Prostate gland (tissue), 2 donors: ENCODE results near the gene SPOP. TPM values are rescaled to one million over a fixed set of nuclear protein-coding genes. Genes with fewer than 3 reads are reported as not detected.

Source experiments
- DNase-seq: peaks from one replicate; pipeline ENCODE4 v3.0.0-alpha.2; 2019; ENCODE audit warnings: low spot score
- H3K27ac ChIP-seq, 2 donors: fragments of 200-600 bp; sonication (generic); 2 replicates each; pipeline ENCODE4 v1.5.1; 2017 to 2019
- H3K27me3 ChIP-seq: fragments of 200-600 bp; sonication (generic); replicated peaks from 2 replicates; pipeline ENCODE4 v1.5.1; 2019; ENCODE audit not compliant: insufficient read depth
- H3K36me3 ChIP-seq, 2 donors: fragments of 200-600 bp; sonication (generic); 1 replicate in 1 of 2; 2 replicates in 1 of 2; pipeline versions ENCODE4 v1.5.1 to v1.8.1; 2017 to 2019
- H3K4me1 ChIP-seq: fragments of 200-600 bp; sonication (generic); replicated peaks from 2 replicates; pipeline ENCODE4 v1.5.1; 2019
- H3K4me3 ChIP-seq, 2 donors: fragments of 200-600 bp; sonication (generic); 2 replicates each; pipeline ENCODE4 v1.5.1; 2017 to 2019
- H3K9me3 ChIP-seq: fragments of 200-600 bp; sonication (generic); 2 replicates; pipeline ENCODE4 v1.5.1; 2017
- POLR2A ChIP-seq: fragments of 450-650 bp; IDR thresholded peaks from one replicate; pipeline ENCODE4 v1.6.1; 2016; ENCODE audit warnings: antibody characterized with exemption, mild to moderate bottlenecking
- POLR2AphosphoS5 ChIP-seq: sonication (generic); formaldehyde crosslinking; IDR thresholded peaks from one replicate; pipeline ENCODE4 v1.6.1; 2017; ENCODE audit warnings: antibody characterized with exemption
- WGBS: methylation state at CpG from one replicate; pipeline ENCODE4 v1.1.5; 2018; 5-methylcytosine and 5-hydroxymethylcytosine counted together
- intact Hi-C: fragments of 100-400 bp; cut with DNase I; formaldehyde crosslinking; loops from one replicate; pipeline ENCODE4 v1.14.2; 2022
- total RNA-seq, 2 donors: library from RNA; depleted of rRNA; stranded (reverse); fragments of >200 nt; gene quantifications; one replicate each; pipeline ENCODE4 v1.1.0, GENCODE V29; 2016
- TF ChIP-seq, protein P1 (sequence below), 4 experiments: fragments of 200-600 bp in 2 of 4; fragments of 450-650 bp in 2 of 4; sonication (generic) in 2 of 4; IDR thresholded peaks; 1 replicate in 3 of 4; 2 replicates in 1 of 4; pipeline ENCODE4 v1.5.1; 2016 to 2019; ENCODE audit warnings: antibody characterized with exemption in 4 of 4, mild to moderate bottlenecking in 2 of 4, moderate library complexity in 2 of 4

SPOP gene
- total RNA-seq, 2 donors from 2014 or later, result 80.8 to 93.0 TPM

- Histone ChIP-seq H3K9me3 (no peaks in the 10 kb centered on the region), H3K36me3 (no peaks in the 10 kb centered on the region), H3K27ac (no peak overlapping the region), H3K4me1 (peaks cover 2% of the 10 kb centered on the region), H3K4me3 (no peak overlapping the region), H3K27me3 (no peaks in the 10 kb centered on the region)
- WGBS, result 50% methylated on average over 4 of the region's 4 CpGs
- TF ChIP-seq, protein P1, sequence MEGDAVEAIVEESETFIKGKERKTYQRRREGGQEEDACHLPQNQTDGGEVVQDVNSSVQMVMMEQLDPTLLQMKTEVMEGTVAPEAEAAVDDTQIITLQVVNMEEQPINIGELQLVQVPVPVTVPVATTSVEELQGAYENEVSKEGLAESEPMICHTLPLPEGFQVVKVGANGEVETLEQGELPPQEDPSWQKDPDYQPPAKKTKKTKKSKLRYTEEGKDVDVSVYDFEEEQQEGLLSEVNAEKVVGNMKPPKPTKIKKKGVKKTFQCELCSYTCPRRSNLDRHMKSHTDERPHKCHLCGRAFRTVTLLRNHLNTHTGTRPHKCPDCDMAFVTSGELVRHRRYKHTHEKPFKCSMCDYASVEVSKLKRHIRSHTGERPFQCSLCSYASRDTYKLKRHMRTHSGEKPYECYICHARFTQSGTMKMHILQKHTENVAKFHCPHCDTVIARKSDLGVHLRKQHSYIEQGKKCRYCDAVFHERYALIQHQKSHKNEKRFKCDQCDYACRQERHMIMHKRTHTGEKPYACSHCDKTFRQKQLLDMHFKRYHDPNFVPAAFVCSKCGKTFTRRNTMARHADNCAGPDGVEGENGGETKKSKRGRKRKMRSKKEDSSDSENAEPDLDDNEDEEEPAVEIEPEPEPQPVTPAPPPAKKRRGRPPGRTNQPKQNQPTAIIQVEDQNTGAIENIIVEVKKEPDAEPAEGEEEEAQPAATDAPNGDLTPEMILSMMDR (IDR thresholded peaks at IDR 0.05), result no peak
- TF ChIP-seq POLR2A, result no peak
- TF ChIP-seq POLR2AphosphoS5, result no peak
- intact Hi-C loops, result no loop called here
- DNase-seq, result no peak
Observed at GRCh38 chr17:49632201-49632600, 45.7 kb downstream of the SPOP start.

- intact Hi-C loops, result no loop called here
- TF ChIP-seq POLR2A (no peak), POLR2AphosphoS5 (no peak)
- TF ChIP-seq, protein P1 (IDR thresholded peaks at IDR 0.05), result no peak
- no peak for DNase-seq
- Histone ChIP-seq H3K9me3 (no peaks in the 10 kb centered on the region), H3K4me1 (peaks cover 2% of the 10 kb centered on the region), H3K27ac (no peak overlapping the region), H3K36me3 (no peaks in the 10 kb centered on the region), H3K4me3 (no peak overlapping the region), H3K27me3 (no peaks in the 10 kb centered on the region)
- WGBS, result 81% methylated on average over 1 of the region's 1 CpG
Observed at GRCh38 chr17:49631496-49631895, 46.4 kb downstream of the SPOP start.

- H3K27ac ChIP-seq, result no peak overlapping the region
- H3K9me3 ChIP-seq, result no peaks in the 10 kb centered on the region
- H3K36me3 ChIP-seq, result no peaks in the 10 kb centered on the region
- peaks cover 2% of the 10 kb centered on the region for H3K4me1 ChIP-seq
- H3K27me3 ChIP-seq, result no peaks in the 10 kb centered on the region
- DNase-seq, result no peak
- intact Hi-C loops, result no loop called here
- H3K4me3 ChIP-seq, result no peak overlapping the region
- WGBS, result 57% methylated on average over 6 of the region's 6 CpGs
- TF ChIP-seq, protein P1 (IDR thresholded peaks at IDR 0.05), result no peak
Observed at GRCh38 chr17:49630113-49630900, 47.6 kb downstream of the SPOP start.

- intact Hi-C loops, result no loop called here
- Histone ChIP-seq H3K27ac (no peak overlapping the region), H3K4me1 (peaks cover 2% of the 10 kb centered on the region), H3K36me3 (no peaks in the 10 kb centered on the region), H3K4me3 (no peak overlapping the region), H3K27me3 (no peaks in the 10 kb centered on the region), H3K9me3 (no peaks in the 10 kb centered on the region)
- DNase-seq, result no peak
- TF ChIP-seq POLR2AphosphoS5, result no peak
- no peak for TF ChIP-seq POLR2A
- TF ChIP-seq, protein P1 (IDR thresholded peaks at IDR 0.05), result no peak
Observed at GRCh38 chr17:49629447-49629846, 48.5 kb downstream of the SPOP start.

DNA sequence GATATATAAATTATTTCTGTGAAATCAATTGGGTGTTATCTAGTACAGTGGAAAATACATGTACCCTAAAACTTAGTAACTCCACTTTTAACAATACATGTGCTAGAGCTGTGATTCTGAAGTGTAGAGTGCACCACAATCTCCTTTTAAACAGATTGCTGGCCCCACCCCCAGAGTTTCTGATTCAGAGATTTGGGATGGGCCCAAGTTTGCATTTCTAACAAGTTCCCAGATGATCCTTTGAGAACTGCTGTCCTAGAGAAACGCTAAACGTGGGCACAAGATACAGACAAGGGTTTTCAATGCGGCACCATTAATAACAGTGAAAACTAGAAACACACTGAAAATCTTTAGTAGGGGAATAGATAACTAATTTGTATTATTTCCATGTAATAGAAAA lies 53.0 kb downstream of the SPOP start:
- Histone ChIP-seq H3K27me3 (no peaks in the 10 kb centered on the region), H3K36me3 (peaks cover 3 to 7% of the 10 kb centered on the region in 2 donors), H3K27ac (no peak overlapping the region), H3K4me3 (no peak overlapping the region), H3K4me1 (peaks cover 2% of the 10 kb centered on the region), H3K9me3 (no peaks in the 10 kb centered on the region)
- intact Hi-C loops, result no loop called here
- TF ChIP-seq POLR2A (no peak), POLR2AphosphoS5 (no peak)
- TF ChIP-seq, protein P1 (IDR thresholded peaks at IDR 0.05), result no peak
- no peak for DNase-seq
- 53% methylated on average over 3 of the region's 3 CpGs for WGBS
